ENCODE measurements around the gene PTCRA.

DNA sequence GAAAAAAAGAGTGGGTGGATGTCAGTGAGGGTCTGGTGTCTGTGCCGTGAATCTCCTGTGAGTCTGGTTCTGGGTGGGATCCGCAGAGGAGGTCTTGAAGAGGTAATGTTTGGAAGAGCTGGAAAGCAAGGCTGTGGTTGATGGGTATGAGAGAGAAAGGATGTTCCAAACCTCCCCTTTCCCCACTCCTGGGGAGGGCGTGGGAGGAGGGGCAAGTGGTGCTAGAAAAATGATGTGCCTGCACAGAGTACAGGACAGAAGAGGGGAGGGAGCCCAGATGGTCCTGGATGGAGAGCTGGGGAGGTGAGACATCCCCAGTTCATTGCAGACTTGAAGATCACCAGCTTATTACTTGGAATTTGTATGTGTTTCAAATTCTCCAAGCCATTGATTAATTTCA lies 16.6 kb downstream of the PTCRA start:
- no peak for TF ChIP-seq CTCF (IDR thresholded peaks at IDR 0.05)
- TF ChIP-seq POLR2AphosphoS2 (conservative IDR thresholded peaks at IDR 0.05; ENCODE audit: low read length) = no peak
- TF ChIP-seq POLR2A (IDR thresholded peaks at IDR 0.05; ENCODE audit: low read length) = no peak
- TF ChIP-seq JUN (IDR thresholded peaks at IDR 0.05) = no peak
- TF ChIP-seq KDM5A (IDR thresholded peaks at IDR 0.05) = no peak
- TF ChIP-seq NPAS2 (CRISPR knock-in tag; IDR thresholded peaks at IDR 0.05; ENCODE audit: borderline replicate concordance) = no peak
- no peak for TF ChIP-seq HOXB13 (CRISPR knock-in tag; IDR thresholded peaks at IDR 0.05; ENCODE audit: low read depth)
- TF ChIP-seq CBX8 (IDR thresholded peaks at IDR 0.05) = no peak
- TF ChIP-seq RAD21 (conservative IDR thresholded peaks at IDR 0.05 in 1 of 2, IDR thresholded peaks at IDR 0.05 in 1 of 2) = no peak
- no peak for TF ChIP-seq EP300 (IDR thresholded peaks at IDR 0.05)
- TF ChIP-seq, protein P1, sequence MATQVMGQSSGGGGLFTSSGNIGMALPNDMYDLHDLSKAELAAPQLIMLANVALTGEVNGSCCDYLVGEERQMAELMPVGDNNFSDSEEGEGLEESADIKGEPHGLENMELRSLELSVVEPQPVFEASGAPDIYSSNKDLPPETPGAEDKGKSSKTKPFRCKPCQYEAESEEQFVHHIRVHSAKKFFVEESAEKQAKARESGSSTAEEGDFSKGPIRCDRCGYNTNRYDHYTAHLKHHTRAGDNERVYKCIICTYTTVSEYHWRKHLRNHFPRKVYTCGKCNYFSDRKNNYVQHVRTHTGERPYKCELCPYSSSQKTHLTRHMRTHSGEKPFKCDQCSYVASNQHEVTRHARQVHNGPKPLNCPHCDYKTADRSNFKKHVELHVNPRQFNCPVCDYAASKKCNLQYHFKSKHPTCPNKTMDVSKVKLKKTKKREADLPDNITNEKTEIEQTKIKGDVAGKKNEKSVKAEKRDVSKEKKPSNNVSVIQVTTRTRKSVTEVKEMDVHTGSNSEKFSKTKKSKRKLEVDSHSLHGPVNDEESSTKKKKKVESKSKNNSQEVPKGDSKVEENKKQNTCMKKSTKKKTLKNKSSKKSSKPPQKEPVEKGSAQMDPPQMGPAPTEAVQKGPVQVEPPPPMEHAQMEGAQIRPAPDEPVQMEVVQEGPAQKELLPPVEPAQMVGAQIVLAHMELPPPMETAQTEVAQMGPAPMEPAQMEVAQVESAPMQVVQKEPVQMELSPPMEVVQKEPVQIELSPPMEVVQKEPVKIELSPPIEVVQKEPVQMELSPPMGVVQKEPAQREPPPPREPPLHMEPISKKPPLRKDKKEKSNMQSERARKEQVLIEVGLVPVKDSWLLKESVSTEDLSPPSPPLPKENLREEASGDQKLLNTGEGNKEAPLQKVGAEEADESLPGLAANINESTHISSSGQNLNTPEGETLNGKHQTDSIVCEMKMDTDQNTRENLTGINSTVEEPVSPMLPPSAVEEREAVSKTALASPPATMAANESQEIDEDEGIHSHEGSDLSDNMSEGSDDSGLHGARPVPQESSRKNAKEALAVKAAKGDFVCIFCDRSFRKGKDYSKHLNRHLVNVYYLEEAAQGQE (IDR thresholded peaks at IDR 0.05) = no peak
- TF ChIP-seq RFX5 (IDR thresholded peaks at IDR 0.05) = no peak
- no peak for TF ChIP-seq RNF2 (IDR thresholded peaks at IDR 0.05; ENCODE audit: borderline replicate concordance, low read depth)
